HG02623 (cell line): ENCODE results near the gene DIAPH2.

ENCODE experiments used
- ATAC-seq: cut with Tn5 transposase; IDR thresholded peaks from one replicate; pipeline ENCODE4 v1.9.1; 2021; ENCODE audit warnings: moderate library complexity; ENCODE audit not compliant: unreplicated experiment

DIAPH2 gene

DNA sequence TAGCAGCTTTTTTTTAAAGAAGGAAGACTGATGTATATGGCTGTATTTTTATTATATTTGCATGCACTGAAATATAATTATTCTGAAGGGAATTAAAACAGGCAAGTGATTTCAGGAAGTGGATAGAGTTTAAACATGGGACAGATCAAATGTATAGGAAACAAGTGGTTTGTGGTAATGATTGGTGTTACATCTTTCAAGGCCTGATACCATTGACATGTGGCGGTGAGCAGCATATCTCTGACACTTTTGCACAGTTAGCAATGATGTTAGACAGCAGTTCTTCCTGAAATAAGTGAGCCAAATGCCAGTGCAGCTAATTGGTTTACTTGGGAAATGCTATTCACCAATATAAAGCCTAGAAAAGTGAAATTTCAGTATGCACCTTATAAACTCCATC lies 471.2 kb downstream of the DIAPH2 start:
- ATAC-seq: no peak

DNA sequence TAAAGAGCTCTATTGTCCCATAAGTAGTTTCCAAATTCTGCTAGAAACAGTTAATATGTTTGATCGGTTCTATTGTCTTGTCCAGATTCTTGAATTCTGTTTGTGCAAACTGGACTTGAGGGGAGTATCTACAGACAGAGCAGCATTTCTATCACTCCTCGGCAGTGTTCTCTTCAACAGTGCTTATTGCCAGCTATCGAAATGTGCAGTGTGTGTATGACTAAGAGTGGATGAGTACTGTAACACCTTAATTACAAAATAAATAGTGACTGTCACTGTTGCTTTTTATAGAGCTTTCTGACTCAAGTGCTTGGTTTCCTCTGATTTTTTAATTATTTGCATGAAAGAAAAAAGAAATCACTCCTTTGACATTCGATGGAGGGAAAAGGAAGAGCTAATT lies 473.6 kb downstream of the DIAPH2 start:
- ATAC-seq: no peak

DNA sequence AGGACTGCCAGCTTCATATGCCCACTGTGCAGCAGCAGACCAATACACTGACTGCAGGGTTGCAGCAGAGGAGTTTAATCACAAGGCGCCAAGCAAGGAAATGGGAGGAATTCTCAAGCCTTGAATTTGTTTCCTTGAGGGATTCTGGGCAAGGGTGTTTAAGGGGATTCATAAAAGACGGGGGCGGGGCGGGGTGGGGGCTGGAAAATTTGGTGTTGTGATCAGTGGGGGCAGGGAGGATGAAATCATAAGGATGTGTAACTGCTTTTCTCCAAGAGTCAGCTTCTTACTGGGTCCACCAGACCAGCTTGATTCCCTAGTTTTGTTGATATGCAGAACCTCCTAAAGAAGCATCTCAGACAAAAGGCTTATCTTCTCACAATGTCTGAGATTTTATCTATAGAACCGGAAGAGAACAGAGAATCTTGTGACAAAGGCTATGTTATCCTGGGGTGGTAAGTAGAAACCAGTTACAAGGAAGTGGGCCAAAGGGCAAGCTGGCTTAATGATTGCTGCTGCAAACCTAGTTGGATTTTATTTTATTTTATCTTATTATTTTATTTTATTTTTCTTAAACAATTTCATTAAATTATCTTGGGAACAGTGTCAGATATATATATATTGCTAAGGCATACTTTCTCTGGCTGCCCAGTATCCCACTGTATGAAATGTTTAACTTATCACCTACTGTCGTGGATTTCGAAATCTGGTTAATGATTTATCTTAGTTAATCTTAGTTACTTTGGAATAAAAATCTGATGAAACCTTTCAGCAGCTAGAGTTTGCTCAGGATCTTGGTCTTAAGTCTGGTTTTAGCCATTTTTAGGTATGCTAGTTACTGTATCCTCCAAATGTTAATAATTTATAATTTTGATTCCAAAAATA lies 475.5 kb downstream of the DIAPH2 start:
- ATAC-seq: no peak

DNA sequence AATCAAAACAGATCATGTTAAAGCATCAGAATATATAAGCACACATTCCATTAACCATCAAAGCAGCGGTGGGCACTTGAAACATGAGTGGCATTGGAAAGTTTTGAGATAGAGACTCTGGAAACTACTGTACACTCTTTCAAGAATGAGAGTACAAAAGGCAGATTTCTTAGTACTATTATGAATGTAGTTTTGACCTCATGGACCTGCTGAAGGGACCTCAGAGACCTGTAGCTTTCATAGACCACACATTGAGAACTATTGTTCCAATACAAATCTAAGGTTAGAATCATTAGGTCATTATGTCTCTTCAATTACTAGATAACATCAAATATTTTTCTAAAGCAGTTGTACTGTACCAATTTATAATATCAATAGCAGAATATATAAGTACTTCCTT lies 482.7 kb downstream of the DIAPH2 start:
- ATAC-seq: no peak

DNA sequence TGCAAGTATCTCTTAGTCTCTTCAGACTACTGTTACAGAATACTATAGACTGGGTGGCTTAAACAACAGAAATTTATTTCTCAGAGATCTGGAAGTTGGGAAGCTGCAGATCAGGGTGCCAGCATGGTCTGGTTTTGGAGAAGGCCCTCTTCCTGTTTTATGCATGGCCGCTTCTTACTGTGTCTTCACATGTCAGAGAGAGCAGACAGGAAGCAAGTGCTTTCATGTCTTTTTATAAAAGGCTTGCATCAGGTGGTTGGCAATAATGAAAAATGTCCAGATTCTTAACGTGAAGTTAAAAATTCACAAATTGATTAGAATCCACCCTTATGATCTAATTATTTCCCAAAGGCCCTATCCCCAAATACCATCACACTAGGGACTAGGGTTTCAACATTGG lies 484.0 kb downstream of the DIAPH2 start:
- ATAC-seq: no peak

DNA sequence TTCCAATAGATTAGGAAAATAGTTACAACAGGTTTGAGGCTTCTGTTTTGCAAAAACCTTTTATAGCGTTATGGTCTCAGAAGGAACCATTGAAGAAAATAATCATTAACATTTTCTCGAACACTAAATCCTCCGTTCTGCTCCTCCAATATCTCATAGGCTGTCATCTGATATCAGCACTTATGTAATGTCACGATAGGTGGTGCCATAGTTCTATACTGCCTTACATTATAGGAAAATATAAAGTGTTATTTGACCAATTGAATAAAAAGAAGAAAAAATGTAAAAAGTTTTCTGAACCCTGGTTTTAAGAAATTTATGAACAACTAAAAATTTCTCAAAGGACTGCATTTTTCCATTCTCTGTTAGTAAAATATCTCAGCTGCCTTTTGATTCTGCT lies 490.5 kb downstream of the DIAPH2 start:
- no peak for ATAC-seq

DNA sequence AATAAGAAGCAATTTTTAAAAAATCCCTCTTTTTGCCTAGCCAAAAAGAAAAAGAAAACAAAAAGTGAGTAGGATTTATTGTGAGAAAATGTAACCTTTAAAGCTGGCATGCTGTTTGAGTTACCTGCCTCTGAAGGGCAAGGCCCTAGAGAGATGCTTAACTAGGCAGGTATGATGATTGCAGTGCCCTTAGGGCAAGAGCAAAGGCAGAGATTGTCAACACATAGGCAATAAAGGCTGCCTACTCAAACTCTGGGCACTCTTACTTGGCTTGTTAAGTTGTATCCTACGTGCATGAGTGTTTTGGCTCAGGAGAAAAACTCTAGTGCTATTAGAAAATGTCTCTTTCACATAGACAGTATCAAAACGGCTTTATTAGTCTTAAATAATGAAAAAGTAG lies 505.0 kb downstream of the DIAPH2 start:
- ATAC-seq: no peak

DNA sequence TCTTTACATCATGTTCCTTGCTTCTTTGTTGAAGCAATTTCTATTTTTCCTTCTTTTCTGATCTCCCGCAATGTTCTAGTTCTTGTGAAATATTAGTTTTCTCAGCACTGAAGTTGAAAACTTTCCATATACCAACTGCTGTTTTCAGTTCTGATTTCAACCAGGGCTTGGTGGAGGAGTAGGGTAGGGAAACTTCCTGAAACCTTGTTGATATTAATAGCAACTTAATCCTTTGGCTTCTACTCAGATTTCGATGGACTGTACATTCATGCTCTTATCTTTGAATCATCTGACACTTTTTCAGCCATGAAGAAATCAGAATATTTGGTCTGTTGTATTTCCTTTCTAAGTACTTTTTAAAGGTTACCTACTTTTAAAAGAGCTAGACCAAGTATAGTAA lies 514.9 kb downstream of the DIAPH2 start:
- ATAC-seq: no peak

DNA sequence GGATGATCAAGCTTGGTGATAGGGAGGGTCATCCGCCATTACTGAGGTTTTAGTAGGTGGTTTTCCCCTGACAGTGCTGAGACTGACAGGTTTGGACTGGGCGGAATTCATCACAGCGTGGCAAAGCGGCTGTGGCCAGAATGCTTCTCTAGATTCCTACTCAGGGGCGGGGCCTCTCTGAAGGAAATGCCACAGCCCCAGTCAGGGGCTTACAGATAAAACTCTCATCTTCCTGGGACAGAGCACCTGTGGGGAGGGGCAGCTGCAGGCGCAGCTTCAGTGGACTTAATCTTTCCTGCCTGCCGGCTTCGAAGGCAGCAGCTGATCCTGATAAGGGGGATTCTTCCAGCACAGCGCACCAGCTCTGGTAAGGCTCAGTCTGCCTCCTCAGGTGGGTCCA lies 515.8 kb downstream of the DIAPH2 start:
- ATAC-seq: no peak

DNA sequence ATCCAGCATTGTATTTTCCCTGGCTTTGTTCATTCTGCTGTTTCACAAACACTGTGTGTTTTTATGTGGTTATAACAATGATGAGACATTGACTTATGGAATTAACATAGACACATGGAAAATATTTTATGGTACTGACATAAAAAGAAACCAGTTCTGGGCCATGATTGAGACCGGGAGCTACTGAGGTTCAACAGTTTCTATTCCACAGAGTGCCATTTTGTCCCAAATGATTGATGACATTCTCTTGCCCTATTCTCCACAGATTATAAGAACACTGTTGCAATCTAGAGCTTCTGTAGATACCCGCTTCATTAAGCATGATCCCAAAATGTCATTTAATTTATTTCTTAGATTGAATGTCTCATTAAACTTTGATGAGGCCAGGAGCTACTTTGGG lies 525.9 kb downstream of the DIAPH2 start:
- ATAC-seq: no peak

DNA sequence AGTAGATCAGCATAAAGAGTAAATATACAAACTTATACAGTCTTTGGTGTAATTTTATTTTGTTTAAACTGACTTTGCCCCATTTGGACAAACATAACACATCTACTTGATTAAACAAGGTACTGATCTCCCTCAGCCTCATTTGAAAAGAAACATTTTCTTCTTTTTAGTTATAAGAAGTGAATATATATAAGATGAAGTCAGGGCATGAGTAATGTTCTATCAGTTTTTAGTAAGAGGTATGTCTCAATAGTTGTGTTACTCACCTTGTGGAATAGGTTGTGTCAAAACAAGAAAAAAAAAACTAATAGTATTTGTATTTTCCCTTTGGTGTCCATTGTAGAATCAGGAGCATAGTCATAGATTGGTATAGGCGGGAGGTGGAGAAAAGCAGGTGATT lies 526.4 kb downstream of the DIAPH2 start:
- ATAC-seq: no peak

DNA sequence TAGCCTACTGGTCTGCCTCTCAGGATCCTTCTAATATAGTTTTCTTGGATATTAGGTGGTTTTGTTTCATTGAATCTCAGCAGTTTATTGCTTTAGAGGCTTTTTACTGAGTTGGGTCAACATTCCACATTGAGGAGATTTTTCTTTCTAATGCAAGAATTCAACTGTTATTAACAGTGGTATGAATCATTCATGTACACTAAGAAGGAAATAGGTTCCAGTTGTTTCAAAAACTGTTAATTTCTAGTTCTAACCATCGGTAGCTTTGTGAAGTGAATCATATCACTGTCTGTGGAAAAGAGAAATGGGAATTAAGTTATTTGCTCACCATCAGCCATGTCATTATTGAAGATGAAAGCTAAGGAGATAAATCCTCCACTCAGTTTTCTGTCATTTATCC lies 530.5 kb downstream of the DIAPH2 start:
- ATAC-seq: no peak

DNA sequence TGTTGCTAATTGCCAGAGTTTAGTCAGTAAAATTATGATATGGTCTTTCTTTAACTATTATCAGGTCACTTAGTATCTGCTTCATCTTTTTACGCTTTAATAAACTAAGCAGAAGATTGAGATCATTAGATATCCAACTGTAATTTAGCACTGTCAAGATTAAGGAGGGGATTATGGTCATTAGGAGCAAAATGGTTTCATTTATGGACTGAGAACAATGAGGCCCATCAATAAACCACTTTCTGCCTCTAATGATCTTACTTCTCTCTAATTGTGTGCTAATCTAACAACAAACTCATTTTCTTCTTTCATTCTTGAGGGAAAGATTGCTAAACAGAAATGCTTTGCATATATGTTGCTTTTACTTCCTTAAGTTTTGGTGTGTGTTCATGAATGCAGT lies 539.5 kb downstream of the DIAPH2 start:
- no peak for ATAC-seq

DNA sequence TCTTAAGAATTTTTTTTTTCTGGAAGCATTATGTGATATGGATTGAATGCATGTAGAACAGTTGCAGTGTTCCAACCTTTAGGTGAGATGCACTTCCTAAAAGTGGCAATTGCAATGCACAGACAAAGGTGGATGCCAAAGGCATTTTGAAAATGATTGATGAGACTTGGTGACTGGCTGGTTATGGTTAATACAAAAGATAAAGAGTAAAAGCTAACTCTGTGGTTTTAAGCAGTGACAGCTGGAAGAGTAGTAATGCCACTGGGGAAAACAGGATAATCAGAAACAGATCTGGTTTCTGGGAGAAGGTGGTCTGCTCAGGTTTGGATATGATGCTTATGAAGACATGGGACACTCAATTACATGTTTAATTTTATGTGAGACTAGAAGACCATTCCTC lies 544.7 kb downstream of the DIAPH2 start:
- ATAC-seq: no peak

DNA sequence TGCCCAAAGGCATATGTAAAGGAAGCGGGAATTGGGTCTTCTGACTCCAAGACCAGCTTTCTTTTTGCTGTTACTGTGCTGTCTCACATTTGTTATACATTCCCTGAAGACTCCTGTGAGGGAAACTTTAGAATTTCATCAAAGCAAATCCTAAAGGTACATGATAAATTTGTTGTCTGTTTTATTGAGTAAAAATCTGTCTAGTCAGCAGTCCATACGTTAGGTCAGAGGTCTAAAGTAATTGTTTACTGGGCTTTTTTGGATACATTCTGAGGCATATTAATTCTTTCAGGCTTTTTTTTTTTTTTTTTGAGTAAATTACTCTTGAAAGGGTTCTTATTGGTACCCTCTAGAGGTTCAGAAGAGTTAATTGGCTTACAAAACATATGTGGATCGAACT lies 546.3 kb downstream of the DIAPH2 start:
- no peak for ATAC-seq

DNA sequence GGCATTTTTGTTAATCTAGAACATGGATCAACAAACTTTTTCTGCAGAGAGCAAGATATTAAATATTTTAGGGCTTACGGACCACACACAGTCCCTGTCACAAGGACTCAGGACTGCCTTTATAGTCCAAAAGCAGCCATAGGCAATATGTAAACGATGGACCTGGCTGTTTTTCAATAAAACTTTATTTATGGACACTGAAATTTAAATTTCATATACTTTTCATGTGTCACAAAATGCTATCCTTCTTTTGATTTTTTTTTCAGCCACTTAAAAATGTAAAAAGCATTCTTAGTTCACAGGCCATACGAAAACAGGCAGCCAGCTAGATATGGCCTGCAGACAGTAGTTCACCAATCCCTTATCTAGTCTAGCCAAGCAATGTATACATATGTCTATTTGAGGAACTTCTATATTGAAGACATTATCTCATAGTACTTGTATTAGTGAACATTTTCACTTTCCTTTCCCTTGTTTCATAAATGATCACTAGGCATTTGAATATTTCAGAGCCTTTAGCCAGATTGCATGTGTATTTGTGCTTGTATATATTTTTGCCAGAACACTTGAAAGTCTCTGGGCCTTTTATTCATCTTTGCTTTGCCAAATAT lies 549.9 kb downstream of the DIAPH2 start:
- ATAC-seq: peak; percentile 100

DNA sequence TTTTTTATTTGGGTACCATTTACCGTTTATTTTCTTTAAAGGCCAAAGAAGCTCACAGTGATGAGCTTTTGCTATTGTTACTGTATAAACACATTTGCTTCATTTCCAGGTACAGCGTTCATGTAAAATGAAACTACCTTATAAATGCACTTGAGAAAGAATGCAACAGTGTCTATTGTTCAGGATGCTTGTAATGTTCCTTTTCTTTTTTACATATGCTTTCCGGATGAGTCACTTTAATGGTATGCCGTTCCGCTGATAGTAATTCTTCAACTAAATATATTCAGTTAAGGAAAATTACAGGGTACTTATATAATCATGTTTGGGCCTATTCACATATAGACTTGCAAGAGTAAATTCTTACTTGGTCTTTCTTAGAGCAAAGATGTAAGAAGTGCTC lies 554.0 kb downstream of the DIAPH2 start:
- ATAC-seq: no peak

DNA sequence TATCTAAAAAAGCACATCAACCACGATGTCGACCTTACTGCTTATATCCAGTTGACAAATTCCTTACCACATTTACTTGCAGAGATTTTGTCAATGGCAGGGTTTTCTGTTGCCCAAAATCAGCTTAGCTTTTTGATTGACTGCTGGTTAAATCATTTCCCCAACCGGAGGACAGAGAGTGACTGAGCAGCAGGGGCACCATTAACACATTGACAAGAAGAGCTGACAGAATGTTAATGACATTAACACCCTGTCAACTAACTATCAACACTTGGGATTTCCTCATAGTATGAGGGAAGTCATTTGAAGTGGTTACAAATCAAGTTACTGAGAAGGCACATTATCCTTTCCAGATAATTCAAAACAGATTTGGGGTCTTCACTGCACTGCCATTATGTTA lies 567.5 kb downstream of the DIAPH2 start:
- ATAC-seq: no peak

DNA sequence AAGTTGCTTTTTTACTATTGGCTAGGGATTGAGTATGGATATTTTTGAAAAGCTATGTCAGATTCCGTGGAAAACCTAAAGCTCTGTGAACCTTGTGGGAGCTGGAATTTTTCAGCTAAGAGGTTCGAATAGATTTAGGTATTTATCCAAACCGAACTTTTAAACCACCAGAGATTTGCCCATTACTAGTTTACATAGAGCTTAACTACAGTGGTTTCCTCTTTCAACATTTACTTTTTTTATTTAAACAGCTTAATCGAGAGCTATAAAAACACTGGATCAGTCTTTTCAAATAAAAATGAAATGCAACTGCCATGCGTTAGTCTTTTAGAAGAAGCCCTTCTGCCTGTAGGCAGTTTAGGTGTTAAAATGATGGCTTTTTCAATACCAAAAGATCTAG lies 576.0 kb downstream of the DIAPH2 start:
- ATAC-seq: no peak

DNA sequence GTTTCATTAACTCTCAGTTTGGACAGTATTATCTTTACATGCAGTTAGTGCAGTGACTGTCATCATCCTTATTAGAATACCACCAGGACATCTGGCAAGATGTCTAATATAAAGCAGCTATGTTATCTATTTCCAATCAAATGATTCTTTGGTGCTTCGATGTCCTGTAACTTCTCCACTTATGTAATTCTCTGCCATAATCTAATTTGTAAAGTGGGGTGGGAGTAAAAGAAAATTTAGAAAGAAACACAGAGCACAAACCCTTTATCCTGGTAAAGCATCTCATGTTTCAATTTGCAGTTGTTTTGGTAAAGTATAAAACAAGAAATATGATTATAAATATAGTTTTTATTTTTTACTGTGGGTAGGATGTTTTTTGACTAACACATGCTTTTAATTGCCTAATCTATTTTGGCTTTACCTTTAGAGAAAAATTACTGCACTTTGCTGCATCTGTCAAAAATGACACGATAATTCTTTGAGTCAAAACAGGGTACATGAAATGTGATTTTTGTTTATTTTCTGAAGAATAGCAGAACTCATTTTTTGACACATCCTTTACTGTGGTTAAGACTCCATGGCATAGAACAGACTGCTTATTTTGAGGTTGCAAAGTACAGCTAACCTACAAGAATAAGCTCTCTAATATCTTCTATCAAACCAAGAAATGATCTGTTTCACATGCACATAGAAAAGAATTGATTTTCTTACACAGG lies 581.9 kb downstream of the DIAPH2 start:
- no peak for ATAC-seq

DNA sequence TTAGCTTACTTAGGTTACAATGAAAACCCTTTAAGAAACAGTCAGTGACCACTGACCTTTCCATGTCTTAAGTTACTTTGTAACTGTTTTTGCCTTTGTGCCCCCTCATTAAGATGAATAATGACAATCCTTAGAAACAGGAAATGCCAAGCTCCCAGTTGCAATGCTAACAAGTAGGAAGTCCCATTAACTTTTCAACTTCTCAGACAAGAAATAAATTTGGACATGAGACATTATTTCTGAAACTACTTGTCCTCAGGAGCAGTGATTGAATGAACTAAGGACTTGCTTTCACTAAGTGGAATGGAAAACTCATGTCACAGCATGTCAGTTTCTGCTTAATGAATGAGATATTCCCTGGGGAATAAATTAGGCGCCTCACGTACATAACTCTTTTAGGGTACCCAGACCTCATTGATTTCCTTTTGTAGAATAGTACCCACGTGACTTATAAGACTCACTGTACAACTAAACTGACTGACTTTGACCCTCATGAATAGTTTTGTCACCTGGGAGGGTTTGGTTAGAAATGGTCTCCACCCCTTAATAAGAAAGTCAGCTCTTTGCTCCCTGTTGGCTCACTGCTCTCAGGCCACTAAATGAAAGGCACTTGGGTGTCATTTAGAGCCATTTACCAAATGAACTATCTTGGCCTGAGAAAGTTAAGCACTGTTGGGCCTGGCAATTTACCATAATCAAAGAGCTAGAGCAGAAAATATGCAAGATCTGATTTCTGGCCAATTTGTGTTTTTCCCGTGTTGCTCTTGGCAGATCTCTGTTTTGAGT lies 582.9 kb downstream of the DIAPH2 start:
- ATAC-seq: no peak
